Measurements from ENCODE around the gene BCL11A.

BCL11A gene

DNA sequence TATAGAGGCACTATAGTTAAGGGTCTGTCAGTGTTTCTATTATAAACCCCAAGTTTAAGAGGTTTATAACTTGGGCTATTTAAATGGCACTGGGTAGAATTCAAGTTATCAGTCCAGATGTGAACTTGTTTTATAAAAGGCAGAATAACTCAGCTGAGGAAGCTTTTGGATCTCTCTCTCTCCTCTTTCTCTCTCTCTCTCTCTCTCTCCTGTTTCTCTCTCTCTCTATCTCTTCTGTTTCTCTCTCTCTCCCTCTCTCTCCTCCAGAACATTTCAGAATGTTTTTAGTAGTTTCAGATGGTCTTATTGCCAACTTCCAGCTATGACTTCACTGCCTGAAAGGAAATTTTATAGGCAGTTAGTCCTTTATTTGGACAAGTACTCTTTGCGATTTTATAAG, 6.4 kb upstream of the BCL11A start:
- no peak for DNase-seq (ENCODE audit: low spot score)

DNA sequence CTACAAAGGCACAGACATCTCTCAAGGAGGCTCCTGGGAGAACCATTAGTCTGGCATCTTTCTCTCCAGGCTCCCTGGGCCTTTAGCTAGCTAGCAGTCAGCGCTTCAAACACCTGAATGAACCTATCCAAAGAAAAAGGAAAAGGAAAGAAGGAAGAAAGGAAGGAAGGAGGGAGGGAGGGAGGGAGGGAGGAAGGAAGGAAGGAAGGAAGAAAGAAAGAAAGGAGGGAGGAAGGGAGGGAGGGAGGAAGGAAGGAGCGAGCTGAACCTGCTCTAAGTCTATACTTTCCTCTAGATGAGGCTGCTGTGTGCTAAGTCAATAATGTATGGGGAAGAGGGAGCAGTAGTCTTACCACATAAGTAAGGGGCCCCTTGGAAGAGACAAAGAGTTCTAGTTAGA, 5.1 kb upstream of the BCL11A start:
- no peak for DNase-seq (ENCODE audit: low spot score)

DNA sequence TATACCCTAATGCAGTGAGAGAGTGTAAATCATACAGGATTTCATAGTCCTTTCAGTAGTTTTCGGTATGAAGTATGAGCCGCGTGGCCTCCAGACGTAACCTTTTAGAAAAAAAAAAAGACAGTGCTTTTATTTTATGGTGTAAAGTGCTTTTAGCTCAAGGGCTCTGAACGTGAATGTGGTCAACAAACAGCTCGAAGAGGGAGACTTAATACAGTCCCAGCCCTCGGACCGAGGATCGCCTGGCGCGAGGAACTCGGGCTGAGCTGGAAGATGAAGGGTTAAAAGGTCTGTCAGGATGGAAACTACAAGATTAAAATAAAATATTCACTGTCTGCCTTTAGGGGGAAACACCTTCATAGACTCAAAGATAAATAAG, 4.0 kb upstream of the BCL11A start:
- no peak for DNase-seq (ENCODE audit: low spot score)

DNA sequence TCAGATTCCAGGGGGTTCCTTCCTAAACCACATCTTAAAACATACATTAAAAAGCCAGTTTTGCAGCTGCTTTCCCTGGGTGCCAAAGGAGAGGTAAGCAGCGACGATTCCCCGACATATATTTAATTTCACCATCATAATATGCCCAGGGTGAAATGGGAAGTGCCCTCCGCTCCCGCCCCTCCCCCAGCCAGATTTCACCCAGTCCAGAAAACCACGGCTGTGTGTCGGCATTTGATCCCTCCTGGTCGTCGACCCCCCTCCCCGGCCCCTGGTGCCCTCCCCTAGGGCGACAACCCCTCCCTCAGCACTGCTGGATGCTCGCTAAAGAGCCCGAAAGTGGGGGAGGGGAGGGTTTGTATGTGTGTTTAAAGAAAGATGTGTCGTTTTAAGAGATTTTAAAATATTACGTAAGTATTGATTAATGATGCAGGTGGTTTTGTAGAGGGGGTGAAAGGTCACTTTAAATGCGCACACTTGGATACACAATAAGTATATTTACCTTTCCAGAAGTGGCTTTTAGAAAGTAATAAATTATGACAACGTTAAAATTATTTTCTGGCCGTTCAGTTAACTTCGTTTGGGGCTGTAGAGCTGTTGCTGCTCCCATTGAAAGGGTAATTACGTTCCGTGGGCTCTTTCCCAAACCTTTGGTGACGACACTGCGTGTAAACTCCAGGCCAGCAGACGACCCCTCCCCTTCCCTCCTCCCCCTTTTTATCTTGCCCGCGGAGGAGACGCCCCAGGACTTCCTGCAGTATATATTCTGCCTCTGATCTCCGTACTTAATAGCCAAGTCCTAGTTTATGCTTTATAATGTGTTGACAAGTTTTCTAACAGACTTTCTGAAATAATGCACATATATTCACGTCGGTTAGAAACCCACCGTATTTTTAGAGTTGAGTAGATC, 3.4 kb upstream of the BCL11A start:
- no peak for DNase-seq (ENCODE audit: low spot score)

DNA sequence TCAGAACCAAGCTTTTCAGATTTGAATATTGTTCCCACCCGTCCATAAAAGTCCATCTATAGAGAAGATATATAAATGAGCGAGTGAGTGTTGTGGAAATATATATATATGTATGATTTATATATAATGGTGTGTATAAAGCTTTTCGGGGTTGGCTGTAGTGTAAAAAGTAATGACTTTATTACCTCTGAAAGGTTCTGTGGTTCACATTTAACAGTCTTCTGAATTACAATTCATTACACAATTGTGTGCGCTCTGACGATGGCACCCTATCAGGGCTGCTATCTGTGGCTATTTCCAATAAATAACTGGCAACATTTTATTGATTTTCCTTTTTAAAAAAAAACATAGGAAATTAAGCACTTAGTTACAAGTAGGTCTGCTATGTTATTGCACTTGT, 2.7 kb upstream of the BCL11A start:
- no peak for DNase-seq (ENCODE audit: low spot score)

DNA sequence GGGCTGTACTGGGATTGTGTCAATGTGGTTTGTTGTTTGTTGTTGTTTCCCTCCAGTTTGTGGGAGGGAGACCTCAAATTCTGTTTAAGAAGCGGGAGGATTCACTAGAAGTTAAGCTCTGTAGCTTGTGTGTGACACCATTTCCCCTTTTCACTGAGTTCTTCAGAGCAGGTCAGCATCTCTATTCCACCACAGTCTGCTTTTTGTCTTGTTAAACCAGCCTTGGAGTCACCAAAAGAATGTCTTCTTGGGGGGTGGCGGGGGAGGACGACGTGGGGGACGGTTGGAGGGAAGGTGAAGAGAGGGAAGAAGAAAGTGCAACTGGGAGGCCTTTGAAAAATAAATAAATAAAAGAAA, 2.3 kb upstream of the BCL11A start:
- no peak for DNase-seq (ENCODE audit: low spot score)

DNA sequence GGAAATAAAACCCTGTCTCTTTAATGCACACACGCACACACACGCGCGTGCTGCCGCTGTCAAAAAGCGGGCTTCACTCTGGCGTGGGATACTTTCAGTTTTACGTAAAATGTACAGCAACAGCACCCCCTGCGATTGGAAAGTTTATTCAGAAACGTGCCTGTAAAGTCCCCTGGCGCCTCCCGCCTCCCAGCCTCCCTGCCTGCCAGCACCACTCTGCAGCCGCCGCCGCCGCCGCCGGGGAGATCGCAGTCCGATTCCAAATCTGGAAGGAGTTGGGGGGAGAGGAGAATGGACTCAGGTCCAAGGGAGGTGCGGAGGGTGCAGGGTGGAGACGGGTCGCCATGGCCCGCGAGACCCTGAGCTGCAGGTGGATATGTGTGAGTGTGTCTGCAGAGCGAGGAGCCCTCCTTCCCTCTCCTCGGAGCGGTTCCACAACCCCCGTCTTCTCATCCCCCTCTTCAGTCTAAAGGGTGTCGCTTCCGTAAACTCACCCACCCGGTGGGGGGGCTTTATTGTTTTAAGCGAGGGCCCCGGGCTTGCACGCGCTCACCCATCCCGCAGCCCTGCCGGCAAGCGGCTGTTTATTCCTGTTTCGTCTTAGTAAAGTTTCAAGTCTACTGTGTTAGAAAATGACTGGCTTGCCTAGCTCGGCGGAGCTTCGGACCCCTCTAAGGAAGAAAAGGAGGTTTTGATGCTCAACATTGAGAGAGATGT, 1.8 kb upstream of the BCL11A start:
- DNase-seq (ENCODE audit: low spot score), result peak; percentile 72

DNA sequence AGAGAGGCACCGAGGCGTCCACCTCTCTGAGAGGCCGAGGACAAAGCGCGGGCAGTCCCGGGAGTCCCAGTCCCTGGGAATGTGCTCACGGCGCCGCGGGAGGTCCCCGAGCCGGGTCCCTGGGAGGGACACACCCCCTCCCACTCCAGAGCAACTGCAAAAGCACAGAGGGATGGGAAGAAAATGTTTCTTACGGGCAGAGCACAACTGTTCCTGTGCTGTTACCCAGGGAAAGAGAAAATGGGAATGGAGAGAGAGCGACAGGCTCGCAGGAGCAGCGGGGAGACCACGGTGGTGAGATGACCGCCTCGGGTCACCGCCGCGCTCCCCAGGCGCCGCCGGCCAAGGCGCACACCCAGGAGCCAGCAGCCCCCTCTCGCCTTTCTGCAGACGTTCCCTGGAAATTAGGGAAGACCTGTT, 1.2 kb upstream of the BCL11A start:
- DNase-seq (ENCODE audit: low spot score), result peak; percentile 26

DNA sequence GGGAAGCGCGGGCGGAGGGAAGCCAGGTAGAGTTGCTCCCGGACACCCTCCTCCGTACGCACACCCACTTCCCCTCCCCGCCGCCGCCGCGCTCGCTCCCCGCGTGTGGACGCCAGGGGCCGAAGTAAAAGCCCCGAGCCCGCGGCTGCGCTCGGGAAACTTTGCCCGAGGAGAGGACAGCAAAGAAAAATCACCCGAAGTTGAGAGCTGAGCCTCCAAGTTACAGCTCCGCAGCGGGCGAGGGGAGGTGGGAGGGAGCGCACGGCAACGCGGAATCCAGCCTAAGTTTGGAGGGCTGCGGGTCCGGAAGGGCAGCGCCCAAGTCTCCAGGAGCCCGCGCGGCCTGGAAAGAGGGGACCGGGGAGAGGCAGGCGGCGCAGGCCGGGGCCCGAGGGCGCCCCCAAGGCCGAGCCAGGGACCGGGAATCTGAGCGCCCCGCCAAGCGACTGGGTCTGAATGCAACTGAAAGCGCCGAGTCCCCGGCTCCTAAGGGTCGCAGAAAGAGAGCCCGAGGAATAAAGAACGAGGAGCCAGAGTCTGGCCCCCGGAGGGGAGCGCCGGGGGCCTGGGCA, 706 bp upstream of the BCL11A start:
- DNase-seq (ENCODE audit: low spot score), result peak; percentile 44

DNA sequence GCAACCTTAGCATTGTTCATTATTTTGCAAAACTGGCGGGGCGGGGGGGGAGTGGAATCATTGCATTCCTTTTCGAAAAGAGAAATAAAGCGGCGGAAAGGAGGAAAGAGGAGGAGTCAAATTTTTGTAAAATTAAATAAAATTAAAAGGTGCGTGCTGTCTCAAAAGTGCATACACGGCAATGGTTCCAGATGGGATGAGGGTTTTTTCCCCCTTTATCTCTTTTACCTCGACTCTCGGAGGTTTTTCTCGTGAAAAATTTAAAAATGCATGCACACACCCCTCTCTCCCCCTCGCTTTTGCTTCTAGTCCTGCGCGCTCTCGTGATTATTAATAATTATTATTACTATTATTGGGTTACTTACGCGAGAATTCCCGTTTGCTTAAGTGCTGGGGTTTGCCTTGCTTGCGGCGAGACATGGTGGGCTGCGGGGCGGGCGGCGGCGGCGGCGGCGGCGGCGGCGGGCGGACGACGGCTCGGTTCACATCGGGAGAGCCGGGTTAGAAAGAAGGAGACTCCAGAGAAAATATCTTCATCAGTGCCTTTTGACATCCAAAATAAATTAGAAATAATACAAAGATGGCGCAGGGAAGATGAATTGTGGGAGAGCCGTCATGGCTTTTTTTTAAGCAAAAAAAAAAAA, 481 bp downstream of the BCL11A start:
- DNase-seq (ENCODE audit: low spot score), result no peak

DNA sequence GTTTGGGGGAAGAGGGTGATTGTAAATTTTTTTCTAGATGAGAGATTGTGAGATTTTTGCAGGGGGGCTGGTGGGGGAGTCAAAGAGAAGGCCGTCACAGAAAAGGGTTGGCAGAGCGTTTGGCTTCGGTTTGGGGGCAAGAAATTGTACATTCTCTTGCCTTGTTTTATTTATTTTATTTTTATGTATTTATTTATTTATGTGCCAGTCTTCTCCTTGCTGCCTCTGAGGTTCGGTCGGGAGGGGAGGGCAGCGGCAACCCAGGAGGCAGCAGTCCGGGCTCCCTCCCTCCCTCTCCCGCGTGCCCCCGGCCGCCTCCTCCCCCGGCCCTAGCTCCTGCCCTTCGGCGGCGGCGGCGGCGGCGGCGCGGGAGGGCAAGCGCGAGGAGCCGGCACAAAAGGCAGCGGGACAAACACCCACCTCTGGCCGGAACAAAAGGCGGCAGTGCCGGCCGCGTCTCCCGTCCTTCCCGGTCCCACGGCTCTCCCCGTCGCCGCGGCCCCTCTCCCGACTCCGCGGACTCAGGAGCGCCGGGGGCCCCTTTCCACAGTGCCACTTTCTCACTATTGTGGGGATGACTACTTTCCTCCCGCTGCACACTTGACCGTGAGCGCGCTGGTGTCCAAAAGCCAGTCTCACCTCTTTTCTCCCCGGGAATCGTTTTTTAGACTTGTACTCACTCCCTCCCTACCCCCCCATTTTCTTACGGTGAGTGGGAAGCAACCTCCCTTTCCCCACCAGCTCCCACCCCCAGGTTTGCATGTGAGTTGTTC, 1.2 kb downstream of the BCL11A start:
- peak; percentile 59 for DNase-seq (ENCODE audit: low spot score)

DNA sequence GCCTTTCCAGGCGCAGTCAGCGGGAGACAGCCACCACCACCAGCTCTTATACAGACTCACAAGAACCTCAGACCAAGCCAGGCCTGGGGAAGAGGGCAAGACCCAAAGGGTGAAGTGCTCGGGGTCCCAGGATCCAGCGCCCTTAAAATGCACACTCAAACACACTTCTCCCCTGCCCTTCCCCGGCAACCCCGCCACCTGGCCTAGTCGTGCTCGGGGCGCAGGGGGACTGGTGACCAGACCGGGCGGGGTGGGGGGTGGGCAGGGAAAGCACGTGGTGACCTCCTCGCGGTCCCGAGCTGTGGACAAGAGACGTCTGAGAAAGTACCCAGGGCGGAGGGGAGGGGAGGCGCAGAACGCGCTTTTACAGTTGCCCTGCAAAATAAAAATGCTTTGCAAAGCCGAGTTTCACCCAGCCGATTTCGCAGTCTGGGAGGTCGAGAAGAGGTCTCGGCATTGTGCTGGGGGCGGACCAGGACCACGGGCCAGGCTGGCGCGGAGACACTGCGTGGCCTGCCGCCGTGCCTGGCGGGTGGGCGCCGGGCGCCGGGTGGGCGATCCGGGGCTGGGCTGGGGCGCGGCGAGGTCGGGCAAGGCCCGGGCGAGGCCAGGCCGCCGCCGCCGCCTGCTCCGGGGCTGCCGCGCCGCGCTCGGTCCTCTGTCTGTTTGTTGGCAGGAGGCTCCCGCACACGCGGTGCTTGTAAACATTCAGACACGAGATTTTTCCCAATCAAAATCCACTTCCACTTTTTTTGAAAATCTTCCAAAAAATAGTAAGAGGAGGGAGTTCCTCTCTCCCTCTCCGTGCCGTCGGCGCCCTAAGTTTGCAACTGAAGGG, 2.0 kb downstream of the BCL11A start:
- DNase-seq (ENCODE audit: low spot score), result peak; percentile 56

DNA sequence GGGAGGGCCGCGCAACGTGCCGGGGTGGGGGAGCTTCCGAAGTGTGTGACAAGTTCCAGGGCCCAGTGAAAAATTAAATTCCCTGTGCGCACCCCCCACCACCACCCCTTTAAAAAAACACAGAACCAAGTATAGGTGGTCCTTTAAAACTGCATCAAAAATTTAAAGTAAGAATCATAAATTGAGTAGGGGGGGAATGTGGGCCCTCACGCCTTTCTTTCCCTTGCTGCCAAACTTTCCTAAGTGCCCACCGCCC, 2.5 kb downstream of the BCL11A start:
- no peak for DNase-seq (ENCODE audit: low spot score)

DNA sequence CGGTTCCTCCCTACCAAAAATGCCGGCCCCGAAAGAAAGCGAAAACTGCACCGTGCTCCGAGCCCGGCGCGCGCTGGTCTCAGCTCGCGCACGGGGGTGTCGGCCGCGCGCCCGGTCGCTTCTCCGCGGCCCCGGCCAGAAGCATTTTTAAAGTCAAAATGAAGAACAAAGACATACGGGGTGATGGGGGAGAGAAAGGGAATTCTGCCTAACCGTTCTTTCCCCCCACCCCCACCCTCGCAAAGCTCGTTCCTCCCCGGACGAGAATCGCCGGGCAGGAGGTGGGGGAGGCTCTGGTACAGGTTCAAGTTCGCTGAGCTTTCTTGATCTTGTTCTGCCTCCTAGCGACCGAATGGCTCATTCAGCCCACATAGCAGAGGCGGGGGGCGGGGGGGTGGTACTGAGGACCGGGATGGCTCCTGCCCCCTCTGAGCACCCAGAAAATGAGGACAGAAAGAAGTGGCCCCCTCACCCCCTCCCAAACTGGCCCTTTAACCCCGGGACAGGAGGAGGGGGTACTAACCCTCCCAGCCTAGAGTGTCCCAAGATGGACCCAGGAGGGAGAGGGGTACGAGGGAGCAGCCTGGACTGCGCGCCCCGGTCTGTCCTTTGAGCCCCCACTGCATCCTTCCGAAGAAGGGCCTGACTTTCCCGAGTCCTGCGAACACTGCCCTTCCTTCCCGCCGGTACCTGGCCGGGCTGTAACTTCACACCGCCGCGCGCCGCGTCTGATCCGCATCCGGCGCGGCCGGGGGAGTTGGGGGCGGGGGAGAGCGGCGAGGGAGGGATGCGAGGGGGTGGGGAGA, 3.1 kb downstream of the BCL11A start:
- peak; percentile 92 for DNase-seq (ENCODE audit: low spot score)

DNA sequence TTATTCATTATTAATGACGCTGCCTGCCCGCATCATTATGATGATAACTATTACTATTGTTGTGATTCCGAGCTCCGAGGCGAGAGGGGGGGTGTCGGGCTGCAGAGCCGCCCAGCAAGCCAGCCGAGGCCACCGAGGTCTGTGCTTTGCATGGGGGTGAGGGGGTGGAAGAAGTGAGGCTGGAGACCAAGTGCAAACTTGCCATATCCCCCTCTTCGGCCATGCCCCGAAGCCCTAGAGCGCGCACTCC, 3.6 kb downstream of the BCL11A start:
- no peak for DNase-seq (ENCODE audit: low spot score)

DNA sequence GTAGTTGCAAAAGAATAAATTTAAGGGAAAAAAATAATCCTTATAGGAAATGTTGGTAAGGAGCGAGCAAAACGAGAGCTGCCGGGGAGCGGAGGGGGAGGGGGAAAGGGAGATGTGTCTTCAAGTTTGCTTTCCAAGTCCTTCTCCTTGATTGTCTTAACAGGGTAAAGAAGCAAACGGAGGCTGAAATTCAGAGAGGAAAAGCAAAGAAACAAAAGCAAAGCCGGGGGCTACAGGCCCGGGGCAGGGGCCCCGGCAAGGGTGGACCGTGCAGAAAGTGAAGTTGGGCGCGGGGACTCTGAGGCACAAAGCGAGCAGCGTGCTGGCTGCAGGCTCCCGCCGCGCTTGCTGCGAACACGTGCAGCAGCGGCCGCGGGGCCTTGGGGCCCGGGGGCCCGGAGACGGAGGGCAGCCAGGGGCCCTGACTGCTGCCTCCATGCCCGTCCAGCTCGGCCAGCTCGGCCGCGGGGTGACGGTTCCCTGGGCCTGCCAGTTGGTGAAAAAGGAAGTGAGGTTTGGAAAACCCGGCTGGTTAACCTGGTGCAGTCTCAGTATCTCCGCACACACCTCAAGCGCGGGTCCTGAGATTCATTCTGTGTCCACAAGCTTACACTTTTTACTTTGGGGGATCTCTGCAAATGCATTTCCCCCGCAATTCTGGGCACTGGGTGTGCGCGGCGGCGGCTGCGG, 4.1 kb downstream of the BCL11A start:
- DNase-seq (ENCODE audit: low spot score), result peak; percentile 61

DNA sequence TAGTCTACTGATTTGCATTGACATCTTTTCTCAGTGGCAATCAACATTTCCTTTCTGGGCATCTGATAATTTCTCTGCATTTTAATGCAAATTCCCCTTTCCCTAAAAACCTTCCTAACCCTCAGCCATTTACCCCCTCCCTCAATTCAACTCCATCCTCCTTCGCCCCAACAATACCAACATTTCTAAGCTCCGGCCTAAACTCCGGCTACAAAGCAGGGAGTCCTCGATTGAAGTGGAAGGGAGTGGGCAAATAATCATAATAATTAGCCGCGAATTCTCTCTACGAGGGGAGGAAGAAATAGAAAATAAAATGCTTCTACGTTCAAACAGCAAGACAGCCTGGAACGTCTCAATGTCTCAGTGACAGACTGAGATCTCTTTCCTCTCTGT, 4.6 kb downstream of the BCL11A start:
- DNase-seq (ENCODE audit: low spot score), result no peak

DNA sequence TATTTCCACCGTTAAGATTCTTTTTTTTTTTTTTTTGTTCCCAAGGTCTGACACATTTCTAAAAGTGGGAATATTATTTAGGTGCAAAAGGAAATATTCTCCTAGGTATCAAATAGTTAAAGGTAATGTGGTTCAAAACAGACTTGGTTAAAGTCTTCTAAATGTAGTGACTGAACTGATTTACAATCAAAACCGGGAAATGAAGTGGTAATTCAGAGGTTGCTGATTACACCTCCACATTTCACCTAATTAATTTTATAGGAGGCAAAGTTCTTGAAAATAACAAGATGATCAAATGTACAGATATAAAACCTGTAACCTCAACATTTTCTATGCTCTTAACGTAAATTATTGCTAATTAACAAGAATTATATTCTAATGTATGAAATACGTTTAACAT, 5.1 kb downstream of the BCL11A start:
- no peak for DNase-seq (ENCODE audit: low spot score)

DNA sequence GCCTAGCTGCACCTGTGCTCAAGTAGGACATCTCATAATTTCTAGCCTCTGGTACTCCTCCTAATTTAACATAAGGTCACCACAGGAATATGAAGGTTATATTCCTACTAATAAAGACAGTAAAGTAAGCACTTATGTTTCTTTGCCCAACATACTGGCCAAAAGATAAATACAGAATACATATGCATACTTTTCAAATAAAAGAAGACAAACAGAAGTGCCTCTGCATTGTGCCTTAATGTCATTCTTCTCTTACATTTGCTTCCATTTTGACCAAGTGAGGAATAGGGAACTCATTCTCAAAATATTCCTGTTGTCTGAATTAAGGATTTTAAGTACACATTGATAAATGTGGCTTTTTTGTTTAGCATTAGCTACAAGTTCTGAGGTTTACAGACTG, 5.6 kb downstream of the BCL11A start:
- no peak for DNase-seq (ENCODE audit: low spot score)

DNA sequence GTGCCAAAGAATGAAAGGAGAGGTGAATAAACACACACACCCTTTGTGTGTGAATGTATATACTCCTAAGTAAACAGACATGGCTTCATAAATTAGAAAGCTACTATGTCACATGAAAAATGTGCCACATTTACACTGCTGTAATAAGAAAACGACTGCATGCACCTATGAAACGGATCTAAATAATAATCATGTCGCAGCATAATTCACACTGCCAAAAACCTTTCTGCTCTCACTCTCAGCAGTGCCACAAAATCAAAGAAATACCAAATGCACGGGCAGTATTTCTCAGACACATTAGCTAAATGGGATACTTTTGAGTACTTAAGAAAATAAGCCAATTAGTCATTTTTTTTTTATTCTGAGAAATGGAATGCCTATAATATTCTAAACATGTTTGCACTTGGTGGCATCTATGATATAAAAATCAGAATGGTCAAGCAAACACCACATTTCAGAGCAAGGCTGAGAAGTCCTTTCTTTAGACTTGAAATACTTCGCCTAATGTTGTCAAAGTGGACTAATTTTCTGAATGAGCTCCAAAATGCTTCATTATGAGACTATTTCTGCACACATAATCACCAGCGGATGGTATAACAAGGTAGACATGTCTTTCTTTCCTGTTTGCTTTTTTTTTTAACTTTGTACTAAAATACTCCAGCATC, 6.6 kb downstream of the BCL11A start:
- no peak for DNase-seq (ENCODE audit: low spot score)

Data from GM03348 (cell line).